GM21825 (cell line): ENCODE data around the gene MTMR1.

Experiments
- ATAC-seq: cut with Tn5 transposase; IDR thresholded peaks from one replicate; pipeline ENCODE4 v1.9.1; 2021; ENCODE audit warnings: mild to moderate bottlenecking, moderate library complexity; ENCODE audit not compliant: unreplicated experiment

The MTMR1 gene

DNA sequence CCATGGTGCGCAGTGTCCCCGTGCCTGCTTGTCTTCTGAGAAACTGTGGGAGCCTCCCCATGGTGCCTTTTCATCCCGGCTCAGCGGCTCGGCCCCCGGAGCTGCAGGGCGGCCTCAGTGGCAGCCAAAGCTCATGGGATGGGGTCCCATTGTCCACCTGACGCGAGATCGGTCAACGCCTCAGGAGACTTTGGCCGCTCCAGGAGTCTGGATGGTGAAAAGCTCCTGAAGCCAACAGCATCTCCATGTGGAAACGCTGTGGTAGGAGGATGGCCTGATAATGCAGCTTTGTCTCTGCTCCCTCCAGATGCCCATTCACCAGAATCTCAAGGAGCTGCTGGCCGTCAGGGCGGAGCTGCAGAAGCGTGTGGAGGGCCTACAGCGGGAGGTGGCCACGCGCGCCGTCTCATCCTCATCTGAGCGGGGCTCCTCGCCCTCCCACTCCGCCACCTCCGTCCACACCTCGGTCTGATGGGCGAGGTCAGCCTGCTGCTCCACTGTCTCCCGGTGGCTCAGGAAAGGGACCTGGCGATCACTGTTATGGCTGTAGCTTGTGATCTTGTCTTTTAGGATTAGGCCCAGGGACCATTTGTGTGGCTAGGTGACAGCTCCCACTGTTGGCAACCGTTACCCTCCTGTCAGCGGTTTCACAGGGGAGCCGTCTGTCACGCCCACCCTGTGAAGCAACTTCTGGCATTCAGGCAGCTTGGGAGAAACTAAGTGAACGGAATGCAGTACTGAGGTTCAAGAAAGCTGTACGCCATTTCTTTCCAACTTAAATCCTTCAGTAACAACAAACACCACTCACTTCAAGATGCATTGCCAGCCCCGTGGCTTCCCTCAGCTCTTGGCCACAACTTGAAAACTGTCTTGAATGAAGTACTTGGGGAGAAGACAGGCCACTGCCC is 69.3 kb downstream of the MTMR1 start:
- no peak for ATAC-seq

DNA sequence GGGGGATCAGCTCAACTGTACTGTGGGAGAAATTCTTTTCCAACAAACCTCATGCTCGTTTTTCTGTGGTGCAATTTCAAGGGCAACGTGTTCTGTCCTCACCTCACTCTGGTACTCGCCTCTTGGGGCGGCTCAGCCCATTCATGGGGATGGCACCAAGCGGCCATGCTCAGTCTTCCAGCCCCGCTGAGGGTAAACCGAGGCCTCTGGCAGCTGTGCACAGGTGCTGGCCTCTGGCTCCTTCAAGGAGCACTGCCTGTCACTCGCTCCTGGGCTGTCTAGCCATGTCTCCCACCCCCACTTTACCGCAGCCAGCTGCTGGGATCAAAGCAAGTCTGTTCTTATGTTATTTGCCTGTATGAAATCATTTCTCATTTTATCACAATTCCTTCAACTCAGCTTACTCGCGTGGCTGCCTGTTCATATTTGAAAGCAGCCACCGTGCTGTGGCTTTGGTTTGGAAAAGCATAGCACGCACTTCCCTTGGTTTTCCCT is 70.2 kb downstream of the MTMR1 start:
- ATAC-seq, result no peak

DNA sequence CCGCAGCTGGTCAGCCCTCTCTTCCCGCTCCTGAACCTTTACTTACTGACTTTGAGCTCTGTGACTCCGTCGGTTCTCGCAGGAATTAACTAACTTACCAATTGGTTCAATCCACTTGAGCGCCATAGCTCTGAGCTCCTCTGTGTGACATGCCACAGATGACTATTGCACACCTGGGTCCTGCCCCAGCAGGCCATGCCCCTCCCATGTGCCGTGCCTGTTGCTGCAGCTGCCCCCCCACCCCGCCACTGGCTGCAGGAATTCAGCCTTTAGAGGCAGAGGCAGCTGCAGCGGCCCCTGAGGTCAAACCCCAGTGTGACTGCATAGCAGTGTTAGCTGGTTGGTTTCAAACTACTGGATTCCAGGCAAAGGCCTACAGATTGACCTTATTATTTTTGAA is 70.6 kb downstream of the MTMR1 start:
- no peak for ATAC-seq

DNA sequence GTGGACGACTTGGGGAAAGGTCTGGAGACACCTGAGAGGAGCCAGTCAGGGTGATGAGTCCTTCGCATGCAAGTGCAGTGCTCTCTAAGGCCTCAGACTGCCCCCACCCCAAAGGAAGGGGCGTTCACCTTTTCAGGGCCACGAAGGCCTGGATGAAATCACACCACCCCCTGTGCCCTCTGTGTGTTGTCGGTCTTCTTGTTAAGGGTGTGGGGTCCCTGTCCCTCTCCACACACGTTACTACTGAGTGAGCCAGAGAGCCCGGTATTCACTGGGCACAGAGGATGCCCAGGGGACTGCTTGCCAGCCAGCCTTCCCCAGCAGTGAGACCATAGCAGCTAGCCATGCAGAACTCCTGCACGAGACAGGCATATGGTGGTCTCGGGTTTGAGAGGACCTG is 72.0 kb downstream of the MTMR1 start:
- no peak for ATAC-seq

DNA sequence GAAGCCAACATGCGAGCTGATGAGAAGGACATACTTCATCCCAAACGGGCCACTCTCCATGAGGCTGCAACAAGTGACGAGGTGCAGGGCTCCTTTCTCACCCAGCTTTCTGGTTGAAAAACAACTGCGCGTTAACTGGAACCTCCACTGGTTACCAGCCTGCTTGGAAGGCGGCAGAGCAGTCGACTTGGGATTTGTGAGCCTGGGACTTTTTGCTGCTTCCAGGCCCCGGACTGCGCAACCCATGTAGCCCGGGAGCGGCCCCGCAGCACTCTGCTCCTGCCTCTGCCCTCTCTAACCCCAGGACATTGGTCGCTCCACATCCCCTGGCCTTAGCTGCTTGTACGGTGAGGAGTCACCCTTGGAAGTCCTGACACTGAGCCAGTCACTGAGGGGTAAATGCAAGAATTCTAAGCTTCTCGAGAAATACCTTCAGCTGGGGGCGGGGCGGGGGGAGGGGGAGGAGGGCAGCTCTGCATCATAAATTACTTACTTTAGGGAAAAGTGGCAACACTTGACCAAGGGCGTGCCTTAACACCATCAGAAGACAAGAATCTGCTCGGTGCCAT is 72.7 kb downstream of the MTMR1 start:
- no peak for ATAC-seq

DNA sequence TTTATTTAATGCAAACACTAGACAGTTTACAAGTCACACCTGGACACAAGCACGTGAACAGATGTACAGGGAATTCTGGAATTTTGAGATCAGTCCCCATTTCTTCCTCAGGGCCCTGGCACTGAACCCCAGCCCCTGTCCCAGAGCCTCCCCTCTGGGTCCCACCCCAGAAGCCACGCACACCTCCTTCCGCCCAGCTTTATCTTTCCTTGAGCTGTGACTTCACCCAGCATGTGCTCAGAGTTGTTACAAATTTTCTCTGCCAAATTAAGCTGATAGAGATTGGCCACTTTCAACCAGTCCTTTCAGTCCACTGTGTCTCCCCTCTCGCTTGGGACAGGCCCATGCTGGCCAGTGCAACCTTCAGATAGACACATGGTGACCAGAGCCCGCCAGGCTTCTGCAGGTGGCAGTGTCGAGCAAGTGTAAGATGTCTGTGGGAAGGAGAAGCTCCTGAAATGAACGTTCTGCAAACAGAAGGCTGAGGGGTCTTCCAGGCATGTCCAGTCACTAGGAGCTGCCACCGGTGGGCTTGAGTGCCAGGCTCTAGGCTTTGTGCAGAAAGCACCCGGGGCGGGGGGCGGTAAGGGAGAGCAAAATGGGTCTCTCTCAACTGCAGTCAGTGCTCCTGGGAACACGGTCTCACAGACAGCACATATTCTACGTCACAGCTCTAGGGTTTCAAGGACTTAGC is 73.3 kb downstream of the MTMR1 start:
- ATAC-seq, result no peak

DNA sequence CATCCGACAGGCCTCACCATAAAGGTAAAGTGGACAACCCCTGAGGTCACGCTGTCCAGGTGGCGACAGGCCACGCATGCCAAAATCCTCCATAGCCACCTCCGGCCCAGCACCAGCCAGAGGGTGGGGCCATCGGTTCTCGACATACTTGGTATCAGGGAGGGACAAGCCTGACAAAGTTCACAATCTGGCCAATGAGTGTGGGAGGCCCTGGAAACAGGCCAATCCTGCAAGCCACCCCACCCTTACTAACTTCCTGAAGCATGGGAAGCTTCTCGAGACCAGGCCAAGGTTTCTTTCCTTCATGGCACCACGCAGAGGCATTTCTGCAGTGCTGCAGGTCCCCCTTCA is 73.8 kb downstream of the MTMR1 start:
- no peak for ATAC-seq

DNA sequence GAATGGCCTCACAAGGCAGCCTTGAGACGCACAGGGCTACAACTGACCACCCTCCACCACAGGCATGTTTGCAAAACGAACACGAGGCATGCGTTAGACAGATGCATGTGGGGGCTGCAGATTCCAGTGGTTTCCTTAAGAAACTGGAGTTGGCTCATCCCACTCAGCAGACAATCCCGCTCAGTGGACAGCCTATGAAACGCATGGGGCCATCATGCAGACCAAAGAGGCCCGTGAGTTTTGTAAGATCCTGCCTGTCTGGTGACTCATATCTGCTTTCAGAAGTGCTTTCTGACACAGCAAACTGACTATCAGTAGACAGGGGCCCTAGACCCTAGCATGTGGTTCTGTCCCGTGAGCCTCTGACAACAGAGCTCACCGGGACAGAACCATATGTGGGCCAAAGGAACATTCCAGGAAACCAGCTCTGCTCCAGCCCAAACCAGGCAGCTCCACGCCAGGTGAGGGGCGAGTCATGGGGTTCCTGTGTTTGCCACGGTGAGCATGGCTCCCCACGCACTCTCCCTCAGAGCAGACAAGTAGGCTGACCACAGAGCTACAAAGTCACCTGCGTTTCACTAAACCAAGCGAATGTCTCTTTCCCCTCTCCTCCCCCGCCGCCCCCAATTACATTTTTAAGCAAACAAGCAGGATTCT is 74.4 kb downstream of the MTMR1 start:
- ATAC-seq, result no peak

DNA sequence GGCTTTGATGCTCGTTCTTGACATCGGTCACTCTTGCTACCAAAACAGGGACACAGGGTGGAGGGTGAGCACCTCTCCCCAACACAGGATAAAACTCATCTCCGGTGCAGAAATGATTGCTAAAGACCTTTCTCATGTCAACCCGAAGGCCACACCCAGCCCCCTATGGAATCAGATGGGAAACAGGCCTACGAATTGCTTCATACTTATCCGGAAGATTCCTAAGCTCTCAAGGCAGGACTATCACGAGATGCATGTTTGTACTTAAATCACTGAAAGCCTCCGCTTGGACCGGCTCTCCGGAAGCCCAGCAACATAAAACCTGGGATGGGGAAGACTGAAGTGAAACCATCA is 74.9 kb downstream of the MTMR1 start:
- ATAC-seq, result no peak

DNA sequence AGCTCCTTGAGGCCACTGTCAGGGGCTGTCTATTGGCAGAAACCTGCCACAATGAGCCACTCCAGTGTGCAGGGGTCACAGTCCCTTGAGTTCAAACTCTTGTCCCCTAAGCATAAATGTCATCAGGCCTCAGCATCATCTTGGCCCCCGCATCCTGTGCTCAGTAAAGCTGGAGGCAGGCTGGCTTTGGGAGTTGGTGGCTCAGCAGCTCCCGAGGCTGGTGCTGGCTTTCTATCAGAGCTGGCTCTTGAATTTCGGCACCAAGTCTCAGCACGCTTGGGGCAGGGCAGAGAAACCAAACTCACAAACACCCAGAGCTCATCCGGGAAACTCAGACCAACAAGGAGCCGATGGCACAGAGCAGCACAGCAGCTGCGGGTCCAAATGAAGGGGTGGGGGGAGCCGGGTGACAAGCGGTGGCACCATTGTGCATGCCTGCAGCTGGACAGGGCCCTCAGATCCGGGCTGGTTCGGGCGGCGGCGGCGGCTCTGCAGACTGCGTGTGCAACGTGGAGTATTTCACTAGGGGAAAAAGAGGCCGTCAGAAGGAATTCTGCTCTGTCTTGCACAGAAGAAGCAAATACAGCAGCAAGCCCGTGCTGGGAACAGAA is 75.5 kb downstream of the MTMR1 start:
- no peak for ATAC-seq

DNA sequence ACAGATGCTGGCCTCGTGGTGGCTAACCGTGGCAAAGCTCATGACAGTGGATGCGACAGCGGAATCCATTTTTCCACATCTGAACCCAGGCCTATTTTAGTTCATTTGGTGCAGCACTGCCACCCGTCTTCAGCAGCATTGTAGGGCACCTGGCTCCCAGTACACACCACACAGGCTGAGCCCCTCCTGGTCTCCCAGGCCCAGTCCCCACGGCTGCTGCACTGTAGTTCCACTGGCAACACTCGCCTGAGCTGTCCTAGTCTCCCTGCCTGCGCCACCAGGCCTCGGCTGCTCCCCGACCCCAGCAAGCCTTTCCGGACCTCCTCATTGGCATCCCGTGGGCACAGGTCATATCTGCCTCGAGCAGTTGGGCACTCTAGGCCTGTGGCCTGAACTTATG is 76.2 kb downstream of the MTMR1 start:
- no peak for ATAC-seq

DNA sequence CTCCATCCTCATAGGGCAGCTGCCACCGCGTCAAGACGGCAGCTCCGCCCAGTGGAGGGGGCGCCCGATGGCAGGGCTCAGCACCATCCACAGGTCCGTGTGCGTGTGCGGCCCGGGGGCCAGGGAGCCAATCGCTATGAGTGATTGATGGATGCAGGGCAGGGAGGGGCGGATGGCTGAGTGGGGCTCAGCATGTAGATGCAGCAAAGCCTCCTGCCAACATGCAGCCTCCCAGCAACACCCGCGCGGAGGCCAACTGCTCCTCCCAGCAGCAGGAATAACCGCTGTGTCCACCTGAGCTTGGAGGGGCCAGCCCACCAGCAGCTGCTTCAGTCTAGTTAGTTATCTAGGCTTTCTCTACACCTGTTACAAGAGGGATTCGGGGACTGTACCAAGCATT is 77.4 kb downstream of the MTMR1 start:
- no peak for ATAC-seq

DNA sequence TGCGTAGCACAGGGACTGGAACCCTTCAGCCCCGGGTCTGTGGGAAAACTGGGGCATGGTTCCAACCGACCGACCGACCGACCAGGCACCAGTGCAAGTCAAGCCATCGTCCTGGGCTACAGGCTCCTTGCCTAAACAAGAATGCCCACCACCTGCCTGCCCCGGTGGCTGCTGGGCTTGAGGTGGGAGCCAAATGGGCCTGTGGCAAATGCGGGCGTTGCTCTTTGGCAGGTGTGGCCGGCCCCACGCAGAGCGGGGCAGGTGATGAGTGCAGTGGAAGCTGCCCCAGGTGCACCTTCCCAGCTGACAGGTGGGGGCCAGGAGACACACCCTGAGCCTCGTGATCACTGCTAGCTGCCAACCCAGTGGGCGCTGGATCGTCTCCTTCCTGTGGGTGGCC is 77.9 kb downstream of the MTMR1 start:
- no peak for ATAC-seq

DNA sequence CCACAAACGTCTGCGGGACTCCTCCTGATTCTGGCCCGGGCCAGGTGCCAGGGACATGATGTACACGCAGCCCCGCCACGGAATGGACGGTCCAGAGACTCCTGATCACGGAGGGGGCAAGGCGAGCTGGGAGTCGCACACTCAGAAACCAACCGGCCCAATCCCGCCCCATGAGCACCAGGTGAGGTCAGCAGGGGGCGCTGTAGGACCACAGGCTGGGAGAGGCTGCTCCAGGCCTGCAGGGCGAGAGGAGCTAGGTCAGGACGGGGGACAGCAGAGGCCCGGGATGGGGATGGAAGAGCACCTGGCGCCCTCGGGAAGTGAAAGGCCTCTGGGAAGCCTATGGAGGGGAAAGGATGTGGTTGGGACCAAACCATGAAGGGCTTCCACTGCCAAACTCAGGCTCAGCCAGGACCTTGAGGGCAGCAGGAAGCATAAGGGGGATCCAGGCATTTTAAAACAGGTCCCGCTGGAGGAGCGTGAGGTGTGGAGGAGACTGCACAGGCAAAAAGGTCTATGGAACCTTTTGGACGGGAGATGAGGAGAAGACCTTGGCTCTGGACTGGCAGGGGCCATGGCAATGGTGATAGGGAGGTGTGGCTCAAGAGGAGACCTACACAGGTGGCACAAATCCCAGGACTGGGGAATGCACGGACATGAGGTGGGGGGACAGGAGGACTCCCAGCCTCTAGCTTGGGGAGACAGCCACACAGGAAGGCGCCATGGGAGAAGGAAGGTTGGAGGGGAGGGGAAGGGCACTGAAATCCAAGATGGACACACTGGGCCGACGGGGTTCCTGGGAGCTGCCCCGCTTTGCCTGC is 79.2 kb downstream of the MTMR1 start:
- peak; percentile 73 for ATAC-seq

DNA sequence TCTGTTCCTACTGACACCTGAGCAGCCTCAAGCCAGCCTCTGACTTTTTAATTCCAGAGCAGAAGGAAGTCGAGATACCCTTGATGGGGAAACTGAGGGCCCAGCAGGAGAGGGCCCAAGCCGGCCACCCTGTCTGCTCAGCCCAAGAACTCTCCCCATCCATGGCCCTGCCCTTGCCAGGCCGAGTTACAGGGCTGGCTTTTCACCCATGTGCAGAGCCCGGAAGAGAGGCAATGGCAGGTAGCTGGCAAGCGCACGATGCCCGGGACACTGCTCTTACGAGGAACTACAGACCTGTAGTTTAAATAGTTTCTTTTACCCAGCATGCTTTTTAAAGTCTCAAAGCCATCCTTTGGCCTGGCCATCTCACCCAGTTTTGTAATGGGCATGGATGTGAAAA is 79.9 kb downstream of the MTMR1 start:
- no peak for ATAC-seq

DNA sequence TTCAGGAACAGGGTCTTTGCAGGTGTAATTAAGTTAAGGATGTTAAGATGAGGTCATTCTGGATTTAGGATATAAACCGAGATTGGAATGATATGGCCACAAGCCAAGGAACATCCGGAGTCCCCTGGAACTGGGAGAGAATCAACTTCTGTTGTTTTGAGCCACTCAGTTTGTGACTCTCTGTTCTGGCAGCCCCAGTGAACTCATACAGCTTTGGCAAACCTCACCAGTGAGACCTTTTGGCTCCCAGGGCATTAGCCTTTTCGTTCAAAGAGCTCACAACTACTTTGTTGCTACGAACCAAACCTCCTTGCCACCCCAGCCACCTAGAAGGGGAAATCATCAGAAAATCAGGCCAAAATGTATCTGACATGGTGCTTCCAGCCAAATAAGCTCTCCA is 80.4 kb downstream of the MTMR1 start:
- no peak for ATAC-seq

DNA sequence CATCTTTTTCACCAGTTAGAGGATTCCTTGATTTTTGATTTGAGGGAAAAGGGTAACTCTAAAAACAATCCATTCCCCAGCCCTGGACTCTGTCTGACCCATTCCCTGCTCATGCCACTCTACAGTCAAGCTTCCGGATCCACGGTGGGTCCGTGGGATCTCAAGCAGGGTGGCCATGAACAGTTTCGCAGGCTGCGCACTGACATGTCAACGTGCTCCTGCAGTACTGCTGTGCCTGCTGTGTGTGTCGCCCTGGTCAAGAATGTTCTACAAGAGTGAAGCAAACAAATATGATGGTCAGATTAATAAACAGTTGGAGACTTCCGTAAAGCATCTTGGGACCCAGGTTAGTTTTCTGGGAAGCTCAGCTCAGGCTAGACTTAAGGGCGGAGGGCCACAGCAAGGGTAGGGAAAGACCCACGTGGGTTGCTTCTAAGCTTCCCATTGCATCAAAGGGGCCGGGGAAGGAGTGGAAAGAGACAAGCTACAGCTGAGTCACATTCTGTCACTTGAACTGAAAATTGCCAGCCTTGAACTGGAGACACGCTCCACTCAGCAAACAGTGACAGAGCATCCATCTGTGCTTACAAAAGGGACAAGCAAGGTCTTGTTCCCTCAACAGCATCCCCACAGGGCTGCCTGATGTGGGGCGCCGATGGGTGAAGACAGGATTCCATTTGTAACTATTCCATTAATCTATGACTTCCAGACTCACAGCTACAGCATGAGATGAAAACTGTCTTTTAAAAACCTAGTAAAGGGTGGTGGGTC is 81.8 kb downstream of the MTMR1 start:
- no peak for ATAC-seq

DNA sequence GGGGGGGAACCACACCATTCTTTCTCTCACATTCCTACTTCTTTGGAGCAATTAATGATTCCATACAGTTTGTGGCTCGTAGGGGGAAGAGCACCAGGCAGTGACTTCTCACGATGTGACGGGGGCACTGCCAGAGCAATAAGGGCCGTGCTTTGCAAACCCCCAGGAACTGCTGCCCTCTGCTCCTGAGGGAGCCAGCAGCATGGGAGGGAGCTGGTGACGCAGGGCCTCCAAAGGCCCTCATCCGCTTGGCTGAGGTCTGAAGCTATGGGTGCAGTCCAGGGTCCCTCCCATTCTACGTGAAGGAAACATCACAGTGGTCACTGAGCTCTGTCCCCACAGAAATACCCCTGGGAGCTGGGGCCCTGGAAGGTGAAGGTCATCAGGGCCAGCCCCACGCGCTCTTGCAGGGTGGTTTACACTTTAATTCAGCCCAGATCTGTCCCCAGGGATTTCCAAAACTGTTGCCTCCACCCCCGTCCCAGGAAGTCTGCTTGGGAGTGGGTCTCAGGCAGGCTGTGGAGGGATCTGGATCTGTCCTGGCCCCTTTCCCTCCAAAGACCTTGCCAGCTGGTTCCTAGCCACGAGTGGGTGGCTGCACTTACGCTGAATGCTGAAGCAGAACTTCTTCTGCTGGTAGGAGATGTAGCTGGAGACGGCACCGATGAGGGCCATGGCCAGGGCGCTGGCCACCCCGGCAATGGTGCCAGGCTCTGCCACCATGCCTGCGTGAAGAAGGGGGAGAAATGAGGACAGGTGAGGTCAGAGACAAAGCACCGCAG is 82.6 kb downstream of the MTMR1 start:
- no peak for ATAC-seq
